Measurements from ENCODE around the gene KIF19. TPM values are rescaled to one million over a fixed set of nuclear protein-coding genes. Genes with fewer than 3 reads are reported as not detected.

KIF19 gene
- total RNA-seq, 2 donors from 2014 or later, result 0.27 to 2.4 TPM

- no peak for TF ChIP-seq CTCF (conservative IDR thresholded peaks at IDR 0.05)
- Mint-ChIP-seq H3K27me3 (ENCODE audit: insufficient read depth) (no peaks in the 10 kb centered on the region), H3K9me3 (no peaks in the 10 kb centered on the region), H3K36me3 (ENCODE audit: low read depth) (no peaks in the 10 kb centered on the region), H3K4me1 (peaks cover 2% of the 10 kb centered on the region), H3K4me3 (no peak overlapping the region), H3K27ac (no peak overlapping the region)
- H3K27me3 ChIP-seq (ENCODE audit: control insufficient read depth, insufficient read depth, low read length, poor library complexity, severe bottlenecking), result no peaks in the 10 kb centered on the region
- no peaks in the 10 kb centered on the region for H3K4me1 ChIP-seq (ENCODE audit: control insufficient read depth, insufficient read depth, low read length)
- WGBS, 2 experiments (ENCODE audit: insufficient coverage in 1 of 2, insufficient read length in 1 of 2), result 90 to 91% methylated on average over 2 to 8 of the region's 9 CpGs
- no peak overlapping the region for H3K27ac ChIP-seq (ENCODE audit: low read depth, low read length)
- H3K9ac ChIP-seq (ENCODE audit: extremely low read depth, low read length, poor library complexity, severe bottlenecking), result no peak overlapping the region
- H3K4me3 ChIP-seq (ENCODE audit: low read length), result no peak overlapping the region
- no peak for DNase-seq
- H3K9me3 ChIP-seq (ENCODE audit: control insufficient read depth, low read length), result no peaks in the 10 kb centered on the region
- H3K36me3 ChIP-seq (ENCODE audit: control insufficient read depth, insufficient read depth, low read length), result no peaks in the 10 kb centered on the region
Measured at GRCh38 chr17:74282587-74283370, 43.2 kb upstream of the KIF19 start.

- Mint-ChIP-seq H3K4me3 (no peak overlapping the region), H3K27me3 (ENCODE audit: insufficient read depth) (no peaks in the 10 kb centered on the region), H3K36me3 (ENCODE audit: low read depth) (no peaks in the 10 kb centered on the region), H3K9me3 (no peaks in the 10 kb centered on the region), H3K27ac (no peak overlapping the region), H3K4me1 (peaks cover 2% of the 10 kb centered on the region)
- Histone ChIP-seq H3K4me3 (ENCODE audit: low read length) (no peak overlapping the region), H3K27me3 (ENCODE audit: control insufficient read depth, insufficient read depth, low read length, poor library complexity, severe bottlenecking) (no peaks in the 10 kb centered on the region), H3K9me3 (ENCODE audit: control insufficient read depth, low read length) (no peaks in the 10 kb centered on the region), H3K4me1 (ENCODE audit: control insufficient read depth, insufficient read depth, low read length) (no peaks in the 10 kb centered on the region), H3K36me3 (ENCODE audit: control insufficient read depth, insufficient read depth, low read length) (no peaks in the 10 kb centered on the region), H3K9ac (ENCODE audit: extremely low read depth, low read length, poor library complexity, severe bottlenecking) (no peak overlapping the region), H3K27ac (ENCODE audit: low read depth, low read length) (no peak overlapping the region)
- TF ChIP-seq CTCF (conservative IDR thresholded peaks at IDR 0.05), result no peak
- 90 to 91% methylated on average over 2 to 4 of the region's 4 CpGs for WGBS, 2 experiments (ENCODE audit: insufficient coverage in 1 of 2, insufficient read length in 1 of 2)
- no peak for DNase-seq
Measured at GRCh38 chr17:74283371-74283673, 42.7 kb upstream of the KIF19 start.

- no peak overlapping the region for H3K9ac ChIP-seq (ENCODE audit: extremely low read depth, low read length, poor library complexity, severe bottlenecking)
- peaks cover 2% of the 10 kb centered on the region for H3K4me1 Mint-ChIP-seq
Measured at GRCh38 chr17:74287031-74287602, 38.9 kb upstream of the KIF19 start.

More at GRCh38 chr17:74287031-74287602, 38.9 kb upstream of the KIF19 start:
- no peaks in the 10 kb centered on the region for H3K27me3 ChIP-seq (ENCODE audit: control insufficient read depth, insufficient read depth, low read length, poor library complexity, severe bottlenecking)
- H3K4me1 ChIP-seq (ENCODE audit: control insufficient read depth, insufficient read depth, low read length), result no peaks in the 10 kb centered on the region
- H3K9me3 ChIP-seq (ENCODE audit: control insufficient read depth, low read length), result no peaks in the 10 kb centered on the region
- WGBS, 2 experiments (ENCODE audit: insufficient coverage in 1 of 2, insufficient read length in 1 of 2), result 84 to 93% methylated on average over 7 to 14 of the region's 14 CpGs
- no peaks in the 10 kb centered on the region for H3K36me3 Mint-ChIP-seq (ENCODE audit: low read depth)
- no peaks in the 10 kb centered on the region for H3K27me3 Mint-ChIP-seq (ENCODE audit: insufficient read depth)
- no peak for TF ChIP-seq CTCF (conservative IDR thresholded peaks at IDR 0.05)
- H3K27ac ChIP-seq (ENCODE audit: low read depth, low read length), result no peak overlapping the region
- no peaks in the 10 kb centered on the region for H3K9me3 Mint-ChIP-seq
- H3K4me3 ChIP-seq (ENCODE audit: low read length), result no peak overlapping the region
- no peak overlapping the region for H3K4me3 Mint-ChIP-seq
- H3K27ac Mint-ChIP-seq, result no peak overlapping the region
- DNase-seq, result peak; percentile 39
- no peaks in the 10 kb centered on the region for H3K36me3 ChIP-seq (ENCODE audit: control insufficient read depth, insufficient read depth, low read length)

Measured in endodermal cell (in vitro differentiated cells).